Stimulated activated naive CD8-positive, alpha-beta T cell treated with anti-CD3 and anti-CD28 coated beads, Interleukin-15, amount 100 ng/mL, for 72 hours (primary cell): ENCODE measurements around the gene GDPD3.
A peak's percentile ranks its signal among the peaks of the same experiment; 100 is the strongest.

Experiments used
- ATAC-seq: fragments of 150-1000 bp; cut with Tn5 transposase; 2 replicates; pipeline ENCODE4 v1.10.0; 2021; ENCODE audit warnings: mild to moderate bottlenecking, moderate library complexity
- DNase-seq, 2 donors: peaks; one replicate each; pipeline ENCODE4 v3.0.0; 2021 to 2022
- H3K27ac Mint-ChIP-seq, 2 donors: one replicate each; pipeline ENCODE4 v1.8.0; 2022; ENCODE audit warnings: mild to moderate bottlenecking in 2 of 2, mixed read lengths in 2 of 2, moderate library complexity in 2 of 2
- H3K27me3 Mint-ChIP-seq: one replicate; pipeline ENCODE4 v1.8.0; 2022; ENCODE audit warnings: mixed read lengths
- H3K4me1 Mint-ChIP-seq: one replicate; pipeline ENCODE4 v1.8.0; 2022; ENCODE audit warnings: mild to moderate bottlenecking, mixed read lengths
- H3K4me3 Mint-ChIP-seq, 2 donors: one replicate each; pipeline ENCODE4 v1.8.0; 2022; ENCODE audit warnings: mild to moderate bottlenecking in 2 of 2, mixed read lengths in 2 of 2, moderate library complexity in 1 of 2
- H3K9me3 Mint-ChIP-seq, 2 donors: one replicate each; pipeline ENCODE4 v1.8.0; 2022; ENCODE audit warnings: mixed read lengths in 2 of 2

The GDPD3 gene

GRCh38 chr16:30064729-30065101 is 48.6 kb downstream of the GDPD3 start:
- DNase-seq (no peak), ATAC-seq (no peak)
- no peaks in the 10 kb centered on the region for H3K9me3 Mint-ChIP-seq
- peaks cover 50% of the 10 kb centered on the region for H3K4me1 Mint-ChIP-seq
- H3K27me3 Mint-ChIP-seq: no peaks in the 10 kb centered on the region
- H3K4me3 Mint-ChIP-seq: peak overlapping the region; percentile 98 to 99
- peak overlapping the region; percentile 99 for H3K27ac Mint-ChIP-seq

DNA sequence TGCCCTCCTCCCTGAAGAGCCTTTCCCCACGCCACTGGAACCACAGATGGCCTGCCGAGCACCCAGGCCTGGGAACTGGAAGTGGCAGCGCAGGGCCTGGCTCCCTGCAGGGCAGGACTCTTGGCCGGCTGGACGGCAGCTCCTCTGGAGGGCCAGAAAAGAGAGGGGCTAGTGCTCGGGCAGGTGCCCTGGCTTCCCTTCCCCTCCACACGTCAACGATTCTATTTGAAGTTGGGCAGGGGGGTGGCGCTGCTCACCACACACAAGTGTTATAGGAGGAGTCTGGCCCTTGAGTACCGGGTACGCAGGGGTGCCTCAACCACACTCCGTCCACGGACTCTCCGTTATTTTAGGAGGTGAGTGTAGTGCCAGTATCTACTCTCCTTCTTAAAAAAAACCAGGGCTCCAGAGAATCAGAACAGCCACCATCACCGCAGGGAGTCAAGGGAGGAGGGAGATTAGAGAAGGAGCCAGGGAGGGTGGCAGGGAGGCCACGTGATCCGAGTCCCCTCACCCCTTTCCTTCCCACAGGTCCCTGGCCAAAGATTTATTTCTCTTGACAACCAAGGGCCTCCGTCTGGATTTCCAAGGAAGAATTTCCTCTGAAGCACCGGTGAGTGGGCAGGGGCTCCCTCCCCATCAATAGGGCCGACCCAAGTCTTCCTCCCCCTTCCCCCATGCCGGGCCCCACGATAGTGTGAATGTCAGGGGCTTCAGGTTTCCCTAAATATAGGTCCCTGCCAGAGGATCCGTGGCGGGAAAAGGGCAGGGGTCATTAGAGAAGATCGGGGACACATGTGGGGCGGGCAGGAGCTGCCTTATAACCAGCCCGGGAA is 49.2 kb downstream of the GDPD3 start:
- peak; percentile 39 for ATAC-seq
- Mint-ChIP-seq H3K4me3 (peak overlapping the region; percentile 98 to 99), H3K27ac (peak overlapping the region; percentile 98 to 99), H3K27me3 (no peaks in the 10 kb centered on the region), H3K4me1 (peaks cover 45% of the 10 kb centered on the region), H3K9me3 (no peaks in the 10 kb centered on the region)
- DNase-seq: peak; percentile 54 to 75

GRCh38 chr16:30063278-30063892 is 50.0 kb downstream of the GDPD3 start:
- peaks cover 39% of the 10 kb centered on the region for H3K4me1 Mint-ChIP-seq
- peak overlapping the region; percentile 98 to 99 for H3K4me3 Mint-ChIP-seq
- ATAC-seq (no peak), DNase-seq (no peak)
- H3K27me3 Mint-ChIP-seq: no peaks in the 10 kb centered on the region
- peak overlapping the region; percentile 76 to 99 for H3K27ac Mint-ChIP-seq
- no peaks in the 10 kb centered on the region for H3K9me3 Mint-ChIP-seq

- DNase-seq: no peak
- Mint-ChIP-seq H3K4me3 (no peak overlapping the region), H3K9me3 (no peaks in the 10 kb centered on the region), H3K27me3 (no peaks in the 10 kb centered on the region), H3K27ac (peak overlapping the region in 1 of 2 donors; percentile 78), H3K4me1 (peaks cover 18% of the 10 kb centered on the region)
- no peak for ATAC-seq
These were observed 52.3 kb downstream of the GDPD3 start for GRCh38 chr16:30060836-30061554.

DNA sequence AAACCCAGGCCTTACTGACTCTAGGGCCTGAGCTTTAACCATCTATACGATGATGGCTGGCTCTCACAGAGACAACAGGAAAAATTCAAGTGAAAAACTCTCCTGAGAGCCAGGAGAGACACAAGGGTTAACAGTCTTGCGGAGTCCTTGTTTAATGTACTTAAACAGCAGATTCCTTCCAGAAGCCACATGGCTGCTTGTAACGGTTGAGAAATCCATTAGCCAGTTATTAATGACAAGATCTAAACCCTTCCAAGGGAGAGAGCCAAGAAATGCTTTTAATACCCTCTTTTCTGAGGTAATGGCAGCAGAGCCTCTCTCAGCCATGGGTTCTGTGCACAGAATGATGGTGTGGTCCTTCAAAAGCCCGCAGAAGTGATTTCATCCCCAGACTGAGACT is 53.0 kb downstream of the GDPD3 start:
- Mint-ChIP-seq H3K27me3 (no peaks in the 10 kb centered on the region), H3K4me3 (no peak overlapping the region), H3K4me1 (peaks cover 19% of the 10 kb centered on the region), H3K9me3 (no peaks in the 10 kb centered on the region), H3K27ac (peak overlapping the region in 1 of 2 donors; percentile 78)
- ATAC-seq (no peak), DNase-seq (no peak)

- ATAC-seq: peak; percentile 80
- no peak overlapping the region for H3K27ac Mint-ChIP-seq
- peak; percentile 54 to 62 for DNase-seq
- peak overlapping the region in 1 of 2 donors; percentile 24 for H3K4me3 Mint-ChIP-seq
- H3K27me3 Mint-ChIP-seq: peaks cover 16% of the 10 kb centered on the region
- H3K4me1 Mint-ChIP-seq: peaks cover 42% of the 10 kb centered on the region
- no peaks in the 10 kb centered on the region for H3K9me3 Mint-ChIP-seq
These were observed 58.3 kb downstream of the GDPD3 start for GRCh38 chr16:30054959-30055553.
